ENCODE data around the gene TFAP2B.

The TFAP2B gene

DNA sequence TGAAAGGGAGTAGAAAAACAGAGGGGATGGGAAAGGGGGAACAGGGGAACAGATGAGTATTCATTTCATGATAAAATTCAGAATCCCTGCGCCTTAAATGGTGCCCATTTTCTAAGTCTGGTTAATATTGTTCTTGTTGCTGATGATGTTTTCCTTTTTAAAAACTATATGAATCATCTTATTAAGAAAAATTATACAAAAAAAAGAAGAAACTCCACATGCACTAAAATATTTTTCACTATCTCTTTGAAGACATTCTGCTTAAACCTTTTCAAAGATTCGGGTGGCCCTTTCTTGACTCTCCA is 1.1 kb upstream of the TFAP2B start:
- TF ChIP-seq YY1 (IDR thresholded peaks at IDR 0.05; ENCODE audit: low read depth) (no peak), RAD21 (IDR thresholded peaks at IDR 0.05; ENCODE audit: low read depth) (no peak), NFIC (IDR thresholded peaks at IDR 0.05) (no peak), REST (IDR thresholded peaks at IDR 0.05; ENCODE audit: low read depth) (no peak), EGR1 (IDR thresholded peaks at IDR 0.05) (no peak), TAF1 (IDR thresholded peaks at IDR 0.05; ENCODE audit: low read depth) (no peak), ZBTB7A (IDR thresholded peaks at IDR 0.05; ENCODE audit: low read depth) (no peak), FOXM1 (IDR thresholded peaks at IDR 0.05; ENCODE audit: borderline replicate concordance, low read depth) (no peak), EP300 (IDR thresholded peaks at IDR 0.05; ENCODE audit: borderline replicate concordance) (no peak), CREB1 (IDR thresholded peaks at IDR 0.05; ENCODE audit: low read depth) (no peak), CEBPB (IDR thresholded peaks at IDR 0.05) (no peak)
- TF ChIP-seq, protein P1, sequence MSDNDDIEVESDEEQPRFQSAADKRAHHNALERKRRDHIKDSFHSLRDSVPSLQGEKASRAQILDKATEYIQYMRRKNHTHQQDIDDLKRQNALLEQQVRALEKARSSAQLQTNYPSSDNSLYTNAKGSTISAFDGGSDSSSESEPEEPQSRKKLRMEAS (IDR thresholded peaks at IDR 0.05) = no peak

DNA sequence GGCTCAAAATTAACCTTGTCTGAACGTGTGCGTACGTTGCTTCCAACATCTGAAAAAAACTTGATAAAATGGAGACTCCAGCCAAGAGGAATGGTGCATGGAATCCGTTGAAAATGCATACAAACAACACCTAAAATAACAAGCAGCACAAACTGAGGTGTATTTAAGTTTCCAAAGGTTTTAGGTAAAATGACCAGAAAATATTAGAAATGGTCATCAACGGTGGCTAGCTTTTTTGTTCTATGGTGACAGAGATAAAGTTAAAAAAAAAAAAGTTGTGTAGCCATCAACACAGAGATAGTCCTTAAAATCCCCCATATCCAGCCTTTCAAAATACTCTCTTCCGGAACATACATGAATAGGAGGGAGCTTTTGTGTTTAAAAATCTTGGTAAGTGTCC is 651 bp upstream of the TFAP2B start:
- no peak for TF ChIP-seq FOXM1 (IDR thresholded peaks at IDR 0.05; ENCODE audit: borderline replicate concordance, low read depth)
- no peak for TF ChIP-seq TCF12 (IDR thresholded peaks at IDR 0.05; ENCODE audit: low read depth)
- TF ChIP-seq, protein P1 (IDR thresholded peaks at IDR 0.05) = no peak
- TF ChIP-seq TAF1 (IDR thresholded peaks at IDR 0.05; ENCODE audit: low read depth) = no peak

- TF ChIP-seq REST (IDR thresholded peaks at IDR 0.05; ENCODE audit: low read depth) (no peak), TEAD4 (IDR thresholded peaks at IDR 0.05) (no peak), CEBPB (IDR thresholded peaks at IDR 0.05) (no peak), FOXM1 (IDR thresholded peaks at IDR 0.05; ENCODE audit: borderline replicate concordance, low read depth) (no peak), USF1 (IDR thresholded peaks at IDR 0.05) (no peak), ZBTB7A (IDR thresholded peaks at IDR 0.05; ENCODE audit: low read depth) (no peak), YY1 (IDR thresholded peaks at IDR 0.05; ENCODE audit: low read depth) (no peak), RAD21 (IDR thresholded peaks at IDR 0.05; ENCODE audit: low read depth) (no peak)
These were observed 814 bp downstream of the TFAP2B start for GRCh38 chr6:50819466-50819903.

- no peak for TF ChIP-seq USF1 (IDR thresholded peaks at IDR 0.05)
- TF ChIP-seq RAD21 (IDR thresholded peaks at IDR 0.05; ENCODE audit: low read depth) = no peak
- TF ChIP-seq, protein P1 (IDR thresholded peaks at IDR 0.05) = no peak
- TF ChIP-seq EGR1 (IDR thresholded peaks at IDR 0.05) = no peak
- no peak for TF ChIP-seq FOXM1 (IDR thresholded peaks at IDR 0.05; ENCODE audit: borderline replicate concordance, low read depth)
- no peak for TF ChIP-seq ZBTB7A (IDR thresholded peaks at IDR 0.05; ENCODE audit: low read depth)
These were observed 1.5 kb downstream of the TFAP2B start for GRCh38 chr6:50819904-50820868.

- no peak for TF ChIP-seq YY1 (IDR thresholded peaks at IDR 0.05; ENCODE audit: low read depth)
These were observed 2.2 kb downstream of the TFAP2B start for GRCh38 chr6:50820869-50821264.

- TF ChIP-seq ZBTB7A (IDR thresholded peaks at IDR 0.05; ENCODE audit: low read depth) (no peak), FOXM1 (IDR thresholded peaks at IDR 0.05; ENCODE audit: borderline replicate concordance, low read depth) (no peak), TEAD4 (IDR thresholded peaks at IDR 0.05) (no peak), YY1 (IDR thresholded peaks at IDR 0.05; ENCODE audit: low read depth) (no peak), CEBPB (IDR thresholded peaks at IDR 0.05) (no peak), NFIC (IDR thresholded peaks at IDR 0.05) (no peak), TCF12 (IDR thresholded peaks at IDR 0.05; ENCODE audit: low read depth) (no peak), REST (IDR thresholded peaks at IDR 0.05; ENCODE audit: low read depth) (no peak), USF1 (IDR thresholded peaks at IDR 0.05) (no peak), EP300 (IDR thresholded peaks at IDR 0.05; ENCODE audit: borderline replicate concordance) (no peak), TAF1 (IDR thresholded peaks at IDR 0.05; ENCODE audit: low read depth) (no peak), RAD21 (IDR thresholded peaks at IDR 0.05; ENCODE audit: low read depth) (no peak), CREB1 (IDR thresholded peaks at IDR 0.05; ENCODE audit: low read depth) (no peak), EGR1 (IDR thresholded peaks at IDR 0.05) (no peak)
- TF ChIP-seq, protein P1 (IDR thresholded peaks at IDR 0.05) = no peak
These were observed 2.9 kb downstream of the TFAP2B start for GRCh38 chr6:50821441-50822077.

Measured in Ishikawa (cell line).